OCI-LY7 (cell line): Measurements from ENCODE around the gene MACROH2A1. TPM values are rescaled to one million over a fixed set of nuclear protein-coding genes. Genes with fewer than 3 reads are reported as not detected.

Experiments
- BruUV-seq: library from RNA; stranded (reverse); fragments of 400-500 nt; replicated peaks from 2 replicates; lab custom pipeline; 2021; lab: Mats Ljungman, UMichigan
- CTCF ChIA-PET: fragments of 300-600 bp; sonication (Branson Sonifier 250); formaldehyde crosslinking; loops from one replicate; lab custom pipeline; 2022; ENCODE audit warnings: antibody characterized with exemption; ENCODE audit not compliant: unreplicated experiment; lab: Charles Lee
- POLR2A ChIA-PET: fragments of 300-600 bp; sonication (Branson Sonifier 250); formaldehyde crosslinking; loops from one replicate; lab custom pipeline; 2022; ENCODE audit warnings: antibody characterized with exemption; lab: Charles Lee
- DNase-seq: peaks from one replicate; pipeline ENCODE4 v3.0.0-alpha.2; 2015; ENCODE audit warnings: low spot score
- H2AFZ ChIP-seq: fragments of 200-600 bp; sonication (generic), shearing (Covaris generic); 2 replicates; pipeline ENCODE4 v1.6.1; 2014; ENCODE audit warnings: mild to moderate bottlenecking, antibody characterized with exemption, low read length, moderate library complexity
- H3K27ac ChIP-seq: fragments of 200-600 bp; sonication (generic); 2 replicates; pipeline ENCODE4 v1.5.1; 2014; ENCODE audit warnings: mixed run types, low read depth, mild to moderate bottlenecking, moderate library complexity, low read length, inconsistent platforms; ENCODE audit not compliant: poor library complexity, severe bottlenecking
- H3K36me3 ChIP-seq: fragments of 200-600 bp; sonication (generic); 2 replicates; pipeline ENCODE4 v1.6.1; 2014; ENCODE audit warnings: mild to moderate bottlenecking, antibody characterized with exemption, low read length, moderate library complexity, mixed read lengths; ENCODE audit not compliant: insufficient read depth
- H3K4me1 ChIP-seq: fragments of 200-600 bp; sonication (generic); 2 replicates; pipeline ENCODE4 v1.5.1; 2014; ENCODE audit warnings: mild to moderate bottlenecking, low read length; ENCODE audit not compliant: insufficient read depth, poor library complexity, severe bottlenecking
- H3K4me2 ChIP-seq: fragments of 200-600 bp; sonication (generic); 2 replicates; pipeline ENCODE4 v1.6.1; 2014; ENCODE audit warnings: mild to moderate bottlenecking, low read length
- H3K4me3 ChIP-seq: fragments of 200-600 bp; sonication (generic); 2 replicates; pipeline ENCODE4 v1.5.1; 2014; ENCODE audit warnings: mild to moderate bottlenecking, low read depth, low read length; ENCODE audit not compliant: poor library complexity, severe bottlenecking
- H3K79me2 ChIP-seq: fragments of 200-600 bp; sonication (generic); 2 replicates; pipeline ENCODE4 v1.6.1; 2016; ENCODE audit warnings: low read depth, mild to moderate bottlenecking, low read length, moderate library complexity, mixed read lengths; ENCODE audit not compliant: insufficient read depth
- H3K9me2 ChIP-seq: fragments of 200-600 bp; sonication (generic); 2 replicates; pipeline ENCODE4 v1.6.1; 2016; ENCODE audit warnings: mild to moderate bottlenecking, low read length, mixed read lengths; ENCODE audit not compliant: insufficient read depth
- H3K9me3 ChIP-seq: fragments of 200-600 bp; sonication (generic); 2 replicates; pipeline ENCODE4 v1.6.1; 2014; ENCODE audit warnings: mild to moderate bottlenecking, mixed run types, low read length, mixed read lengths
- H4K20me1 ChIP-seq: fragments of 200-600 bp; sonication (generic); 2 replicates; pipeline ENCODE4 v1.6.1; 2014; ENCODE audit warnings: mild to moderate bottlenecking, antibody characterized with exemption, low read length, moderate library complexity, mixed read lengths; ENCODE audit not compliant: insufficient read depth
- CTCF ChIP-seq: fragments of 200-600 bp; sonication (generic); conservative IDR thresholded peaks from 2 replicates; pipeline ENCODE4 v1.5.1; 2014; ENCODE audit warnings: mild to moderate bottlenecking, antibody characterized with exemption, low read length, moderate library complexity, mixed read lengths
- EZH2phosphoT487 ChIP-seq: fragments of 200-600 bp; sonication (generic); IDR thresholded peaks from 2 replicates; pipeline ENCODE4 v1.6.1; 2018; ENCODE audit warnings: low read depth, borderline replicate concordance, mild to moderate bottlenecking, mixed run types, antibody characterized with exemption, low read length, moderate library complexity, mixed read lengths
- intact Hi-C: fragments of 100-400 bp; cut with micrococcal nuclease; formaldehyde crosslinking; loops from one replicate; pipeline ENCODE4 v1.10.0; 2022; ENCODE audit not compliant: unreplicated experiment
- total RNA-seq, 2 experiments: library from RNA; depleted of rRNA in 1 of 2; stranded (reverse); fragments of >200 nt in 1 of 2; shearing (Covaris generic) in 1 of 2; gene quantifications; 2 replicates each; pipeline ENCODE4 v1.2.3, GENCODE V29; 2014 to 2022

MACROH2A1 gene
- total RNA-seq, 2 experiments from 2014 or later, result 271 to 356 TPM

- H2AFZ ChIP-seq, result no peak overlapping the region
- H4K20me1 ChIP-seq, result no peaks in the 10 kb centered on the region; the same call in 1 of the 2 replicates
- DNase-seq, result no peak
- TF ChIP-seq CTCF (no peak), EZH2phosphoT487 (no peak)
- H3K4me2 ChIP-seq, result no peak overlapping the region
- CTCF ChIA-PET, result no interaction called here
- peaks cover 23% of the 10 kb centered on the region; the same call in 1 of the 2 replicates for H3K36me3 ChIP-seq
- H3K9me3 ChIP-seq, result no peaks in the 10 kb centered on the region
- H3K27ac ChIP-seq, result no peak overlapping the region
- H3K4me3 ChIP-seq, result no peak overlapping the region
- no peaks in the 10 kb centered on the region for H3K79me2 ChIP-seq
- intact Hi-C loops, result no loop called here
- no peaks in the 10 kb centered on the region for H3K4me1 ChIP-seq
- no TSS peak for BruUV-seq
- H3K9me2 ChIP-seq, result no peaks in the 10 kb centered on the region
- POLR2A ChIA-PET, result no interaction called here
Measured at GRCh38 chr5:135327429-135328127, 71.5 kb downstream of the MACROH2A1 start.

GRCh38 chr5:135326296-135327254 is 72.5 kb downstream of the MACROH2A1 start:
- Histone ChIP-seq H3K36me3 (peaks cover 13% of the 10 kb centered on the region; the same call in 1 of the 2 replicates), H3K79me2 (no peaks in the 10 kb centered on the region), H3K4me1 (no peaks in the 10 kb centered on the region), H3K27ac (no peak overlapping the region), H3K9me2 (no peaks in the 10 kb centered on the region), H2AFZ (no peak overlapping the region), H3K9me3 (no peaks in the 10 kb centered on the region), H3K4me2 (no peak overlapping the region), H4K20me1 (no peaks in the 10 kb centered on the region; the same call in 1 of the 2 replicates), H3K4me3 (no peak overlapping the region)
- intact Hi-C loops, result no loop called here
- no peak for TF ChIP-seq CTCF
- no peak for TF ChIP-seq EZH2phosphoT487
- no peak for DNase-seq
- no TSS peak for BruUV-seq
- ChIA-PET CTCF (no interaction called here), POLR2A (interaction anchor here (0.6 kb wide), 1 partner anchor 20 kb away, joined by 3 read pairs; no protein-coding TSS in a partner anchor)
